ENCODE results near the gene FCF1. TPM values are rescaled to one million over a fixed set of nuclear protein-coding genes. Genes with fewer than 3 reads are reported as not detected.

The FCF1 gene
- total RNA-seq, 1 experiment from 2014 or later, result 61.5 TPM

- H3K36me3 Mint-ChIP-seq (ENCODE audit: insufficient read depth, unreplicated experiment), result peaks cover 59% of the 10 kb centered on the region
- no peaks in the 10 kb centered on the region for H3K4me1 Mint-ChIP-seq (ENCODE audit: insufficient read depth, unreplicated experiment)
- H3K4me3 Mint-ChIP-seq (ENCODE audit: unreplicated experiment), result no peak overlapping the region
- intact Hi-C loops (cut with micrococcal nuclease), result no loop called here
- no peaks in the 10 kb centered on the region for H3K9me3 Mint-ChIP-seq (ENCODE audit: unreplicated experiment)
- BruUV-seq (replicated peaks), result no TSS peak
- POLR2A ChIA-PET, result interaction anchor here (0.7 kb wide), 1 partner anchor 18 kb away, joined by 3 read pairs; no protein-coding TSS in a partner anchor
- TF ChIP-seq CTCF (IDR thresholded peaks at IDR 0.05; ENCODE audit: unreplicated experiment), result no peak
- H3K27ac Mint-ChIP-seq (ENCODE audit: low read depth, unreplicated experiment), result no peak overlapping the region
- DNase-seq (ENCODE audit: unreplicated experiment), result no peak
- no peaks in the 10 kb centered on the region for H3K27me3 Mint-ChIP-seq (ENCODE audit: insufficient read depth, unreplicated experiment)
- CTCF ChIA-PET, result no interaction called here
Measured at GRCh38 chr14:74684434-74684833, 28.5 kb upstream of the FCF1 start.

- Mint-ChIP-seq H3K36me3 (ENCODE audit: insufficient read depth, unreplicated experiment) (peaks cover 61% of the 10 kb centered on the region), H3K9me3 (ENCODE audit: unreplicated experiment) (no peaks in the 10 kb centered on the region), H3K27ac (ENCODE audit: low read depth, unreplicated experiment) (no peak overlapping the region), H3K27me3 (ENCODE audit: insufficient read depth, unreplicated experiment) (no peaks in the 10 kb centered on the region), H3K4me1 (ENCODE audit: insufficient read depth, unreplicated experiment) (no peaks in the 10 kb centered on the region), H3K4me3 (ENCODE audit: unreplicated experiment) (no peak overlapping the region)
- TF ChIP-seq CTCF (IDR thresholded peaks at IDR 0.05; ENCODE audit: unreplicated experiment), result no peak
- no TSS peak for BruUV-seq (replicated peaks)
- intact Hi-C loops (cut with micrococcal nuclease), result no loop called here
- no peak for DNase-seq (ENCODE audit: unreplicated experiment)
- ChIA-PET POLR2A (interaction anchor here (0.6 kb wide), 1 partner anchor 8 kb away, joined by 3 read pairs; no protein-coding TSS in a partner anchor), CTCF (interaction anchor here (0.9 kb wide), 1 partner anchor 58 kb away, joined by 3 read pairs; no protein-coding TSS in a partner anchor)
Measured at GRCh38 chr14:74685056-74685455, 27.9 kb upstream of the FCF1 start.

GRCh38 chr14:74685921-74686678, 26.8 kb upstream of the FCF1 start:
- intact Hi-C loops (cut with micrococcal nuclease), result no loop called here
- ChIA-PET POLR2A (interaction anchor here (1.0 kb wide), 1 partner anchor 26 kb away, joined by 3 read pairs; no protein-coding TSS in a partner anchor), CTCF (interaction anchor here (0.5 to 0.9 kb wide), 2 partner anchors 59 to 493 kb away, joined by 3 read pairs; no protein-coding TSS in a partner anchor)
- no peaks in the 10 kb centered on the region for H3K9me3 Mint-ChIP-seq (ENCODE audit: unreplicated experiment)
- no TSS peak for BruUV-seq (replicated peaks)
- DNase-seq (ENCODE audit: unreplicated experiment), result no peak
- H3K4me3 Mint-ChIP-seq (ENCODE audit: unreplicated experiment), result no peak overlapping the region
- H3K27me3 Mint-ChIP-seq (ENCODE audit: insufficient read depth, unreplicated experiment), result no peaks in the 10 kb centered on the region
- no peak for TF ChIP-seq CTCF (IDR thresholded peaks at IDR 0.05; ENCODE audit: unreplicated experiment)
- no peak overlapping the region for H3K27ac Mint-ChIP-seq (ENCODE audit: low read depth, unreplicated experiment)
- peaks cover 63% of the 10 kb centered on the region for H3K36me3 Mint-ChIP-seq (ENCODE audit: insufficient read depth, unreplicated experiment)
- no peaks in the 10 kb centered on the region for H3K4me1 Mint-ChIP-seq (ENCODE audit: insufficient read depth, unreplicated experiment)

GRCh38 chr14:74691456-74691855, 21.5 kb upstream of the FCF1 start:
- H3K9me3 Mint-ChIP-seq (ENCODE audit: unreplicated experiment), result no peaks in the 10 kb centered on the region
- POLR2A ChIA-PET, result no interaction called here
- no peak for DNase-seq (ENCODE audit: unreplicated experiment)

More at GRCh38 chr14:74691456-74691855, 21.5 kb upstream of the FCF1 start:
- no peak for TF ChIP-seq CTCF (IDR thresholded peaks at IDR 0.05; ENCODE audit: unreplicated experiment)
- no peaks in the 10 kb centered on the region for H3K4me1 Mint-ChIP-seq (ENCODE audit: insufficient read depth, unreplicated experiment)
- intact Hi-C loops (cut with micrococcal nuclease), result no loop called here
- BruUV-seq (replicated peaks), result no TSS peak
- H3K4me3 Mint-ChIP-seq (ENCODE audit: unreplicated experiment), result no peak overlapping the region
- CTCF ChIA-PET, result interaction anchor here (0.6 to 1.0 kb wide), 2 partner anchors 29 to 800 kb away, joined by 3 to 4 read pairs; no protein-coding TSS in a partner anchor
- no peak overlapping the region for H3K27ac Mint-ChIP-seq (ENCODE audit: low read depth, unreplicated experiment)
- H3K36me3 Mint-ChIP-seq (ENCODE audit: insufficient read depth, unreplicated experiment), result peaks cover 51% of the 10 kb centered on the region
- H3K27me3 Mint-ChIP-seq (ENCODE audit: insufficient read depth, unreplicated experiment), result no peaks in the 10 kb centered on the region
